ENCODE measurements around the gene SLC35B2. TPM values are rescaled to one million over a fixed set of nuclear protein-coding genes. Genes with fewer than 3 reads are reported as not detected.

SLC35B2 gene
- total and polyA plus RNA-seq, 9 of the 15 experiments (the other 6 are each of a cell fraction or from before 2014, with no cell fraction given): 14.5 to 59.1 (median 47.1) TPM

DNA sequence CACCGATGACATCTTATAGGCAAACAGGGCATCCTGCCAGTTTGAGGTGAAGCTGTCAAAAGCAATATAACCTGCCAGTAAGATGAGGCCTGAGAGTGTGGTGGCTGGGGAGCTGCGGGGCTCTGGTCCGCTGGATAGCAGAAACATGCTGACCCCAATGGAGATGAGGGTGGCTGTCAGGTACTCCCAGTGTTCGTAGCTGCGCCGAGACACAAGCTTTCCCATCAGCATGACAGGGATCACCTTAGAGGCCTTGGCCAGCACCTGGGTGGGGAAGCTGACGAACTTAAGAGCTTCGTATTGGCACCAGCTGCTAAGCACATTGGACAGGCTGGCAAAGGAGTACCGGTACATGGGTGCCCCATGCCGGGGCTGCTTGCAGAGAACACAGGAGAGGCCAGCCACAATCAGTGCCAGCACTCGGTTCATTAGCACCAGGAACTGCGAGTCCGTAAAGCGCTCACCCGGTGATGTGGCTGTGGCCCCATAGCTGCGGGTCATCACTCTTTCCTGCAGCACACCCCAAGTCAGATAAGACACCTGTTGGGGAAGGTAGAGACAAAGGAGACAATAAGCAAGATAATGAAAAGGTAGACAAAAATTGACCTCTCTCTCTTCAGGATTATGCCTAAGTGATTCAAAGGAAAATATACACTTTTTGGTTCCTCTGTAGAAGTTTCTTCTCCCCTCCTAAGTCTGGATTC, 2.1 kb downstream of the SLC35B2 start (continued):
- no peak for TF ChIP-seq ZFP30 (CRISPR knock-in tag; IDR thresholded peaks at IDR 0.05; ENCODE audit: borderline replicate concordance)
- TF ChIP-seq, protein P1, sequence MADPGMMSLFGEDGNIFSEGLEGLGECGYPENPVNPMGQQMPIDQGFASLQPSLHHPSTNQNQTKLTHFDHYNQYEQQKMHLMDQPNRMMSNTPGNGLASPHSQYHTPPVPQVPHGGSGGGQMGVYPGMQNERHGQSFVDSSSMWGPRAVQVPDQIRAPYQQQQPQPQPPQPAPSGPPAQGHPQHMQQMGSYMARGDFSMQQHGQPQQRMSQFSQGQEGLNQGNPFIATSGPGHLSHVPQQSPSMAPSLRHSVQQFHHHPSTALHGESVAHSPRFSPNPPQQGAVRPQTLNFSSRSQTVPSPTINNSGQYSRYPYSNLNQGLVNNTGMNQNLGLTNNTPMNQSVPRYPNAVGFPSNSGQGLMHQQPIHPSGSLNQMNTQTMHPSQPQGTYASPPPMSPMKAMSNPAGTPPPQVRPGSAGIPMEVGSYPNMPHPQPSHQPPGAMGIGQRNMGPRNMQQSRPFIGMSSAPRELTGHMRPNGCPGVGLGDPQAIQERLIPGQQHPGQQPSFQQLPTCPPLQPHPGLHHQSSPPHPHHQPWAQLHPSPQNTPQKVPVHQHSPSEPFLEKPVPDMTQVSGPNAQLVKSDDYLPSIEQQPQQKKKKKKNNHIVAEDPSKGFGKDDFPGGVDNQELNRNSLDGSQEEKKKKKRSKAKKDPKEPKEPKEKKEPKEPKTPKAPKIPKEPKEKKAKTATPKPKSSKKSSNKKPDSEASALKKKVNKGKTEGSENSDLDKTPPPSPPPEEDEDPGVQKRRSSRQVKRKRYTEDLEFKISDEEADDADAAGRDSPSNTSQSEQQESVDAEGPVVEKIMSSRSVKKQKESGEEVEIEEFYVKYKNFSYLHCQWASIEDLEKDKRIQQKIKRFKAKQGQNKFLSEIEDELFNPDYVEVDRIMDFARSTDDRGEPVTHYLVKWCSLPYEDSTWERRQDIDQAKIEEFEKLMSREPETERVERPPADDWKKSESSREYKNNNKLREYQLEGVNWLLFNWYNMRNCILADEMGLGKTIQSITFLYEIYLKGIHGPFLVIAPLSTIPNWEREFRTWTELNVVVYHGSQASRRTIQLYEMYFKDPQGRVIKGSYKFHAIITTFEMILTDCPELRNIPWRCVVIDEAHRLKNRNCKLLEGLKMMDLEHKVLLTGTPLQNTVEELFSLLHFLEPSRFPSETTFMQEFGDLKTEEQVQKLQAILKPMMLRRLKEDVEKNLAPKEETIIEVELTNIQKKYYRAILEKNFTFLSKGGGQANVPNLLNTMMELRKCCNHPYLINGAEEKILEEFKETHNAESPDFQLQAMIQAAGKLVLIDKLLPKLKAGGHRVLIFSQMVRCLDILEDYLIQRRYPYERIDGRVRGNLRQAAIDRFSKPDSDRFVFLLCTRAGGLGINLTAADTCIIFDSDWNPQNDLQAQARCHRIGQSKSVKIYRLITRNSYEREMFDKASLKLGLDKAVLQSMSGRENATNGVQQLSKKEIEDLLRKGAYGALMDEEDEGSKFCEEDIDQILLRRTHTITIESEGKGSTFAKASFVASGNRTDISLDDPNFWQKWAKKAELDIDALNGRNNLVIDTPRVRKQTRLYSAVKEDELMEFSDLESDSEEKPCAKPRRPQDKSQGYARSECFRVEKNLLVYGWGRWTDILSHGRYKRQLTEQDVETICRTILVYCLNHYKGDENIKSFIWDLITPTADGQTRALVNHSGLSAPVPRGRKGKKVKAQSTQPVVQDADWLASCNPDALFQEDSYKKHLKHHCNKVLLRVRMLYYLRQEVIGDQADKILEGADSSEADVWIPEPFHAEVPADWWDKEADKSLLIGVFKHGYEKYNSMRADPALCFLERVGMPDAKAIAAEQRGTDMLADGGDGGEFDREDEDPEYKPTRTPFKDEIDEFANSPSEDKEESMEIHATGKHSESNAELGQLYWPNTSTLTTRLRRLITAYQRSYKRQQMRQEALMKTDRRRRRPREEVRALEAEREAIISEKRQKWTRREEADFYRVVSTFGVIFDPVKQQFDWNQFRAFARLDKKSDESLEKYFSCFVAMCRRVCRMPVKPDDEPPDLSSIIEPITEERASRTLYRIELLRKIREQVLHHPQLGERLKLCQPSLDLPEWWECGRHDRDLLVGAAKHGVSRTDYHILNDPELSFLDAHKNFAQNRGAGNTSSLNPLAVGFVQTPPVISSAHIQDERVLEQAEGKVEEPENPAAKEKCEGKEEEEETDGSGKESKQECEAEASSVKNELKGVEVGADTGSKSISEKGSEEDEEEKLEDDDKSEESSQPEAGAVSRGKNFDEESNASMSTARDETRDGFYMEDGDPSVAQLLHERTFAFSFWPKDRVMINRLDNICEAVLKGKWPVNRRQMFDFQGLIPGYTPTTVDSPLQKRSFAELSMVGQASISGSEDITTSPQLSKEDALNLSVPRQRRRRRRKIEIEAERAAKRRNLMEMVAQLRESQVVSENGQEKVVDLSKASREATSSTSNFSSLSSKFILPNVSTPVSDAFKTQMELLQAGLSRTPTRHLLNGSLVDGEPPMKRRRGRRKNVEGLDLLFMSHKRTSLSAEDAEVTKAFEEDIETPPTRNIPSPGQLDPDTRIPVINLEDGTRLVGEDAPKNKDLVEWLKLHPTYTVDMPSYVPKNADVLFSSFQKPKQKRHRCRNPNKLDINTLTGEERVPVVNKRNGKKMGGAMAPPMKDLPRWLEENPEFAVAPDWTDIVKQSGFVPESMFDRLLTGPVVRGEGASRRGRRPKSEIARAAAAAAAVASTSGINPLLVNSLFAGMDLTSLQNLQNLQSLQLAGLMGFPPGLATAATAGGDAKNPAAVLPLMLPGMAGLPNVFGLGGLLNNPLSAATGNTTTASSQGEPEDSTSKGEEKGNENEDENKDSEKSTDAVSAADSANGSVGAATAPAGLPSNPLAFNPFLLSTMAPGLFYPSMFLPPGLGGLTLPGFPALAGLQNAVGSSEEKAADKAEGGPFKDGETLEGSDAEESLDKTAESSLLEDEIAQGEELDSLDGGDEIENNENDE (IDR thresholded peaks at IDR 0.05; ENCODE audit: low read depth, low read length): no peak
- TF ChIP-seq, protein P2, sequence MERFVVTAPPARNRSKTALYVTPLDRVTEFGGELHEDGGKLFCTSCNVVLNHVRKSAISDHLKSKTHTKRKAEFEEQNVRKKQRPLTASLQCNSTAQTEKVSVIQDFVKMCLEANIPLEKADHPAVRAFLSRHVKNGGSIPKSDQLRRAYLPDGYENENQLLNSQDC (CRISPR knock-in tag; IDR thresholded peaks at IDR 0.05): 0 out of 2 replicates have a peak, but pooled peaks have one; percentile 25
- no peak for TF ChIP-seq TAF1 (IDR thresholded peaks at IDR 0.05; ENCODE audit: control insufficient read depth, extremely low read depth, insufficient read depth, low read length, severe bottlenecking)
- TF ChIP-seq CBX2 (IDR thresholded peaks at IDR 0.05; ENCODE audit: insufficient read depth, low read length, poor library complexity, severe bottlenecking): no peak
- no peak for TF ChIP-seq GATAD2B (IDR thresholded peaks at IDR 0.05; ENCODE audit: borderline replicate concordance)
- peak; percentile 71 for TF ChIP-seq RBFOX2 (IDR thresholded peaks at IDR 0.05; ENCODE audit: low read depth, low read length)
- TF ChIP-seq ZNF668 (CRISPR knock-in tag; IDR thresholded peaks at IDR 0.05): no peak
- no peak for TF ChIP-seq ZNF445 (CRISPR knock-in tag; IDR thresholded peaks at IDR 0.05; ENCODE audit: low read depth)
- no peak for TF ChIP-seq CHCHD3 (CRISPR knock-in tag; IDR thresholded peaks at IDR 0.05)
- TF ChIP-seq, protein P3, sequence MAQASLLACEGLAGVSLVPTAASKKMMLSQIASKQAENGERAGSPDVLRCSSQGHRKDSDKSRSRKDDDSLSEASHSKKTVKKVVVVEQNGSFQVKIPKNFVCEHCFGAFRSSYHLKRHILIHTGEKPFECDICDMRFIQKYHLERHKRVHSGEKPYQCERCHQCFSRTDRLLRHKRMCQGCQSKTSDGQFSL (CRISPR knock-in tag; IDR thresholded peaks at IDR 0.05): no peak; the same call in 1 of the 2 replicates
- TF ChIP-seq, protein P3 (tag; IDR thresholded peaks at IDR 0.05): no peak
- TF ChIP-seq NR2F6 (CRISPR knock-in tag; IDR thresholded peaks at IDR 0.05): no peak
- no peak for TF ChIP-seq SIN3B (IDR thresholded peaks at IDR 0.05; ENCODE audit: low read depth)
- TF ChIP-seq YBX1 (IDR thresholded peaks at IDR 0.05): no peak
- 0 out of 2 replicates have a peak, but pooled peaks have one; percentile 26 for TF ChIP-seq ERF (CRISPR knock-in tag; IDR thresholded peaks at IDR 0.05)

Measured in K562 (cell line).